ENCODE data around the gene JAG2. TPM values are rescaled to one million over a fixed set of nuclear protein-coding genes. Genes with fewer than 3 reads are reported as not detected.

JAG2 gene
- total RNA-seq, 4 donors from 2014 or later, result 5.0 to 19.0 (median 13.9) TPM

DNA sequence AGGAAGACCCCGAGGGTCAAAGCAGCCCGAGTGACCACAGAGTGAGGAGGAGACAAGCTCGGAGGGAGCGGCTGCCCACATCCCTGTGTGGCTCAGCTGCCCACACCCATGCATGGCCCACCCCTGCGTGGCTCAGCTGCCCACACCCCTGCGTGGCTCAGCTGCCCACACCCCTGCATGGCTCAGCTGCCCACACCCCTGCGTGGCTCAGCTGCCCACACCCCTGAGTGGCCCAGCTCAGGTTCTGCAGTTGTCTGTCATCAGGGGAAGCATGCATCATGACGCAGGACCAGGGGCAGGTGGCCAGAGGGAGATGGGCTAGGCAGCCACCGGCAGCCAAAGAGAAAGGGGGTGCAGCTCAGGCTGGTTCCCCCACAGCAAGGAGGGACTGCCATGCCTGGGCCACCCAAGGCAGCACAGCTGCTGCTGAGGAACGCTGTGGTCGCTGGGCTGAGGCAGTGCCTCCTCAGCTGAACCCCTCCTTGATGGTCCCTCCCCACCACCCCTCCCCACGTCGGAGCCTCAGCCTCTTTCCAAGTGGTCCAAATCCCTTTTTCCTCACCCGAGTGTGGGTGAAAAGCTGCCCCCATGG, 45.8 kb upstream of the JAG2 start:
- no peak for TF ChIP-seq POLR2A (IDR thresholded peaks at IDR 0.05; ENCODE audit: low read depth)
- TF ChIP-seq CTCF (IDR thresholded peaks at IDR 0.05), result no peak
- TF ChIP-seq POLR2AphosphoS5 (IDR thresholded peaks at IDR 0.05), result no peak
- no peak for TF ChIP-seq EP300 (IDR thresholded peaks at IDR 0.05)
- Histone ChIP-seq H3K4me3 (no peak overlapping the region), H3K27ac (replicated peaks in 1 of 4) (no peak overlapping the region), H3K4me1 (peaks cover 0 to 7% (median 2%) of the 10 kb centered on the region in 4 donors), H3K9me3 (no peaks in the 10 kb centered on the region), H3K27me3 (no peaks in the 10 kb centered on the region), H3K36me3 (peaks cover 43 to 88% (median 88%) of the 10 kb centered on the region in 4 donors)
- WGBS, result 93% methylated on average over 9 of the region's 14 CpGs
- intact Hi-C loops (cut with DNase I), result no loop called here
- no peak for DNase-seq (ENCODE audit: extremely low spot score)

DNA sequence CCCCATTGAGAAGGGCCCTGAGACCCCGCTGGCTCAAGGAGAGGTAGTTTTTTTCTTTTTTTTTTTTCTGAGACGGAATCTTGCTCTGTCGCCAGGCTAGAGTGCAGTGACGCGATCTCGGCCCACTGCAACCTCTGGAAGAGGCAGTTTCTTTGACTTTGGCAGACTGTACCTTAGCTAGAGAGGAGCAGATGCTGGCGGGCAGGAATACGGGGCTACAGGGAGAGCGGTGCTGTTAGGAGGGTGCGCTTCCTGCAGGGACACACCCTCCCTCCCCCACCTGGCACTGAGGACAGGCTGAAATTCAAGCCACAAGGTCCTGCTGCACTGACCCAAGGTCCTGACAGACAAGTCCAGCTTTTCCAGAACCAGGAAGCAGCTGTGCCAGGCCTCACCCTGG, 44.8 kb upstream of the JAG2 start:
- Histone ChIP-seq H3K36me3 (peaks cover 35 to 86% (median 83%) of the 10 kb centered on the region in 4 donors), H3K27ac (replicated peaks in 1 of 4) (no peak overlapping the region), H3K27me3 (no peaks in the 10 kb centered on the region), H3K4me3 (no peak overlapping the region), H3K9me3 (no peaks in the 10 kb centered on the region), H3K4me1 (peaks cover 0 to 7% (median 2%) of the 10 kb centered on the region in 4 donors)
- TF ChIP-seq EP300 (IDR thresholded peaks at IDR 0.05) (no peak), POLR2A (IDR thresholded peaks at IDR 0.05; ENCODE audit: low read depth) (no peak), POLR2AphosphoS5 (IDR thresholded peaks at IDR 0.05) (no peak), CTCF (IDR thresholded peaks at IDR 0.05) (no peak)
- WGBS, result 85% methylated on average over 10 of the region's 10 CpGs
- no peak for DNase-seq (ENCODE audit: extremely low spot score)
- intact Hi-C loops (cut with DNase I), result no loop called here

DNA sequence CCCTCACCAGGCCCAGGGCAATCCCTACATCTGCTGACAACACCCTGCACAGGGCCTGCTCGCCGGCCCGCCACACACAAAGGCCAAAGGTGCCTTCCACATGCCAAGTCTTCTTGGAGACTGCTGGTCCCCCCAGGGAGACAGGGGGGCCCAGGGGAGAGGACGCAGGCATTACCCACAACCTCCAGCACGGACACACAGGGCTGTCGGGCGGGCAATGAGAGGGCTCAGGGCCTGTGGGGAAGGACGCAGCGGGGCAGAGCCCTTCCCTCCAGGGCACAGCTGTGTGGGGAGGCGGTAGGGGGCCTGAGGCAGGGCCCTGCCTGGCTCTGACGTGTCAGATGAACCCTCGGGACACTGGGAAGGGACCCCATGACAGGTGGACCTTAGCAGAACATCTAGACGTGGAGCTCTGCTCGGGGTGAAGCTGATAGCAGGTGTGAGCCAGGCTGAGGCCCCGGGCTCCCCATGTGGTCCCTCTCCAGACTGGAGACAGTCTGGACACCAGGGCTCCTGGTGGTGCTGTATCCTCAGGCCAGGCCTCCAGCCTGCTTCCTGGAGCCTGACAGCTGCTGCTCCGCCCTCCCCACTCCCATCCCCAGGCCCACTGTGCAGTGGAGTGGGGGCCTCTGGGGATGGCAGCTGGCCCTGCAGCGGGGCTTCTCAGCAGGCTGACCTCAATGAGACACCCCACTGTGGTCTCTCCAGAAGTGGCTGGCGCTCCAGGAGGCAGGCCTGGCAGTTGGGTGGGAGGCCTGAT, 44.1 kb upstream of the JAG2 start:
- H3K4me1 ChIP-seq, result peaks cover 0 to 8% (median 2%) of the 10 kb centered on the region in 4 donors

GRCh38 chr14:105211758-105212089, 43.1 kb upstream of the JAG2 start:
- no peaks in the 10 kb centered on the region for H3K9me3 ChIP-seq
- peaks cover 26 to 70% (median 67%) of the 10 kb centered on the region in 4 donors for H3K36me3 ChIP-seq
- no peak overlapping the region for H3K4me3 ChIP-seq
- intact Hi-C loops (cut with DNase I), result no loop called here
- no peak for DNase-seq (ENCODE audit: extremely low spot score)
- TF ChIP-seq CTCF (IDR thresholded peaks at IDR 0.05), result no peak
- no peak for TF ChIP-seq POLR2A (IDR thresholded peaks at IDR 0.05; ENCODE audit: low read depth)
- no peak for TF ChIP-seq POLR2AphosphoS5 (IDR thresholded peaks at IDR 0.05)
- no peaks in the 10 kb centered on the region for H3K27me3 ChIP-seq
- H3K4me1 ChIP-seq, result peaks cover 5 to 18% (median 12%) of the 10 kb centered on the region in 4 donors
- no peak overlapping the region for H3K27ac ChIP-seq (replicated peaks in 1 of 4)
- WGBS, result 94% methylated on average over 8 of the region's 9 CpGs

More for the DNA sequence above, 44.1 kb upstream of the JAG2 start:
- H3K36me3 ChIP-seq, result peaks cover 35 to 80% (median 77%) of the 10 kb centered on the region in 4 donors
- H3K27ac ChIP-seq (replicated peaks in 1 of 4), result no peak overlapping the region
- H3K9me3 ChIP-seq, result no peaks in the 10 kb centered on the region
- 83% methylated on average over 11 of the region's 18 CpGs for WGBS
- no peak for DNase-seq (ENCODE audit: extremely low spot score)
- TF ChIP-seq EP300 (IDR thresholded peaks at IDR 0.05), result no peak
- no peak for TF ChIP-seq POLR2AphosphoS5 (IDR thresholded peaks at IDR 0.05)
- TF ChIP-seq POLR2A (IDR thresholded peaks at IDR 0.05; ENCODE audit: low read depth), result no peak
- no peak for TF ChIP-seq CTCF (IDR thresholded peaks at IDR 0.05)
- H3K4me3 ChIP-seq, result no peak overlapping the region
- intact Hi-C loops (cut with DNase I), result no loop called here
- H3K27me3 ChIP-seq, result no peaks in the 10 kb centered on the region
